Suppressor macrophage treated with lipopolysaccharide for 1 hour (primary cell): ENCODE measurements around the gene SYNGR4.
A peak's percentile ranks its signal among the peaks of the same experiment; 100 is the strongest.

Experiments
- DNase-seq, 3 donors: peaks; one replicate each; pipeline ENCODE4 v3.0.0-alpha.2; 2020 to 2022

SYNGR4 gene

DNA sequence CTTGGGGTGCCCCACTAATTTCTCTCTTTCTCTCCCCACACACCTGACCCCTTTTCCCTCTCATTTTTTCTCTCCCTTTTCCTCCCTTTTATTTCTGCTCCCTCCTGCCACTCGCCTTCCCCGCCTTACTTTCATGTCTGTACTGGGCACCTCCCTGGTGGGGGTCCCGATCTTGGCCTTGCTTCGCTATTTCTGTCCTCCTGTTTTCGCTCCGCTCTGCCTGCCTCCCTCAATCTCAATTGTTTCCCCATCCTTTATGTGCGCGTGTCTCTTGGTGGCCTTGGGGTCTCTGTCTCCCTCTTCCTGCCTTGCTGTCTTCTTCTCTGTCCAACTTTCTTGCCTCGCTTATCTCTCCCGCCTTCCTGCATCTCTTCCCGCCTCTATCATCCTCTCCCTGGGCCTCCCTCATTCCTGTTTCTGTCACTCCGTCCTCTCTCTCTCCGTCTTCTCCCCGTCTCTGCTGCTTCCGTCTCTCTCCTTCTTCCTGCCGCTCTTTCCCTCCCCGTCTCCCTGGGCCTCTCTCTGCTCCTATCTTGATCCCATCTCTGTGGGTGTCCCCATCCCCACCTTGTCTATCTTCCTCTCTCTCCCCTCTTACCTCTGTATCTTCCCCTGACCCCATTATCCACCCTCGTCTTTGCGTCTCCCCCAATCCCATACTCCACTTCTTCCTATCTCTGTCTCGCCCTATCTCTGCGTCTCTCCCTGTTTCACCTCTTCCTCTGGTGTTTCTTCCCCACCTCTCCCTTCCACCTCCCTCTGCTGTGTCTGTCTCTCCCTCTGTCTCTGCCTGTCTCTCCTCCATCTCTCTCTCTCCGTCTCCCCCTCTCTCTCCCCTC, 33.3 kb downstream of the SYNGR4 start:
- no peak for DNase-seq

DNA sequence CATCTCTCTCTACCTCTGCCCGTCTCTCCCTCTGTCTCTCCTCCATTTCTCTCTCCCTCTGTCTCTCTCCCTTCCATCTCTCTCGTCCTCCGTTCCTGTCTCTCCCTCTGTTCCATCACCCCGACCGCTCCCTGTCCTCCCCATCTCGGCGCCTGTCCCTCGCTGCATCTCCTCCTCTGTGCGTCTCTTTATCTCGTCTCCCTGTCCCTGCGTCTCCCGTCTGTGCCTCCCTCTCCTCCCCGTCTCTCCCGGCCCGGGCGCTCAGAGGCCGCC, 33.9 kb downstream of the SYNGR4 start:
- DNase-seq = no peak

DNA sequence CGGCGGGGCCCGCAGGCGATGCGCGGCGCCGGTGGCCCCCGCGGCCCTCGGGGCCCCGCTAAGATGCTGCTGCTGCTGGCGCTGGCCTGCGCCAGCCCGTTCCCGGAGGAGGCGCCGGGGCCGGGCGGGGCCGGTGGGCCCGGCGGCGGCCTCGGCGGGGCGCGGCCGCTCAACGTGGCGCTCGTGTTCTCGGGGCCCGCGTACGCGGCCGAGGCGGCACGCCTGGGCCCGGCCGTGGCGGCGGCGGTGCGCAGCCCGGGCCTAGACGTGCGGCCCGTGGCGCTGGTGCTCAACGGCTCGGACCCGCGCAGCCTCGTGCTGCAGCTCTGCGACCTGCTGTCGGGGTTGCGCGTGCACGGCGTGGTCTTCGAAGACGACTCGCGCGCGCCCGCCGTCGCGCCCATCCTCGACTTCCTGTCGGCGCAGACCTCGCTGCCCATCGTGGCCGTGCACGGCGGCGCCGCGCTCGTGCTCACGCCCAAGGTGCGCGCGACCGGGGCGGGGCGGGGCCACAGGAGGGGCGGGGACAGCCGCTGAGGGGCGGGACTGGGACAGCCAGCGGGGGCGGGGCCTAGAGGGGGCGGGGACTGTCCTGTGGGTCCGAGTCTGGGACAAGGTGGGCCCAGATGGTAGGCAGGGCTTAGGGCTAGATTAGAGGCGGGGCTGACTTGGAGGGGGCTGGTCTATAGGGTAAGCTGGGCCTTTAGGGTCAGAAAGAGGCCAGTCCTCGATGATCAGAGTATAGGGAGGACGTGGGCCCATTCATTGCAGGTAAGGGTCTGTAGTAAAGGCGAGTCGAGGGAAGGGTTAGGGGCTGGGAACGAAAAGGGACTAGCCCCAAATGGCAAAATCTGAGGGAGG, 34.4 kb downstream of the SYNGR4 start:
- peak; percentile 69 to 85 (median 70) for DNase-seq

DNA sequence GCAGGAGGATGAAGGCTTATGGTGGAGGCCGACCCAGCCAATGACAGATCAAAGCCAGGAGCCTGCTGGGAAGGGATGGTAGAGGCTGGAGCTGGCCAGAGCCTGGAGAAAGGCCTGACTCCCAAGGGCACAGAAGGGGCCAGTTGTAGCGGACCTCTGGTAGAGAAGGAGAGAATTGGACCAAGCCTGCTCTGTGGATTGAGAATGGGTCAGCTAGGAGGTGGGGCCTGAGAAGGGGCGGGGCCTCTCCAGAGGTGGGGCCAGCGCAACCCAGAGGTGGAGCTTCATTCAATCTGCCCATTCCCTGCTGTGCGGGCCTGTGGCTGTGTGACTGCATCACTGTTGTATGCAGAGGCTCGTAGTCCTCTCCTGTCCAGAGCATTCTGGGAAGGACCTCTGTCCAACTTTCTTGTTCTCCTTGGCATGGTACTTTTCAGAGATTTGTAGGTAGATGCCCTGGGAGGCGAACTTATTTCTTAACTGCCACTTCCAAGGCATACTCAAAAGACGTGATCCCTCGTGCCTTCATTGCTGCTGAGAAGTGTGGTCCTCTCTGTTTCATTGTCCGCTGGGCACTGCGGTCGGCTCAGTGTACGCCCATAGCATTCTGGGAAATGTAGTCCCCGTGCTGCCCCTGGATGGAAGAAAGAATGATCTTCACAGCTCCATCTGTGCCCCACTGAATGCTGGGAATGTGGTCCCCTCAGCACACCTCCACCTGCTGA, 36.0 kb downstream of the SYNGR4 start:
- peak in 1 of 3 donors; percentile 27 for DNase-seq

DNA sequence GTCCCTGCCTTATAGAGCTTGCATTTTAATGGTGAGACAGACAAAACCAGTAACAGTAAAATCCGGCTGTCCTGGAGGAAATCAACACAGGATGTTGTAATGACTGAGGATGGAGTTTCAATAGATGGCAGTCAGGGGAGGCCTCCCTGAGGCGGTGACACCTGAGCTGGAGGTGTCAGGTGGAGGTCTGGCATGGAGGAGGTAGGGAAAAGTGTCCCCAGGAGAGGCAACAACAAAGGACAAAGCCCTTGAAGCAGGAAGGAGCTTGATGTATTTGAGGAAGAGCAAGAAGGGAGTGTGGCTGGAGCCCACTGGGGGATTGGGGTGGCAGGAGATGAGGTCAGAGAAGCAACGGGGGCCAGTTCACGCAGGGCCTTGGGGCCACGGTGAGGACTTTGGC, 37.1 kb downstream of the SYNGR4 start:
- no peak for DNase-seq

DNA sequence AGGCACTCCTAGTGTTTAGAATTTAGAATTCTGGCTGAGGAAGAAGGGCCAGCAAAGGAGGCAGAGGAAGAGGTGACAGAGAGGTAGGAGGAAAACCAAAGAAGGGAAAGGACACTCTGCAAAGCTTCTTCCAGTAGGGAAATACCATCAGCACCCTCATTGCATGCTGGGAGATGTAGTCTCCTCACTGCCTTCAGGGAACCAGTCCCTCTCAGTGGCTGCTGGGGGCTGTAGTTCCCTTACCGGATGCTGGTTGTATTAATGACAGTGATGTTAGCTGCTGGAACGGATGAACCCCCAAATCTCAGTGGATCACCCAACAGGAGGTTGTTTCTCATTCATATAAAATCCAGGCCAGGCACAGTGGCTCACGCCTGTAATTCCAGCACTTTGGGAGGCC, 39.4 kb downstream of the SYNGR4 start:
- peak; percentile 80 to 82 (median 82) for DNase-seq

DNA sequence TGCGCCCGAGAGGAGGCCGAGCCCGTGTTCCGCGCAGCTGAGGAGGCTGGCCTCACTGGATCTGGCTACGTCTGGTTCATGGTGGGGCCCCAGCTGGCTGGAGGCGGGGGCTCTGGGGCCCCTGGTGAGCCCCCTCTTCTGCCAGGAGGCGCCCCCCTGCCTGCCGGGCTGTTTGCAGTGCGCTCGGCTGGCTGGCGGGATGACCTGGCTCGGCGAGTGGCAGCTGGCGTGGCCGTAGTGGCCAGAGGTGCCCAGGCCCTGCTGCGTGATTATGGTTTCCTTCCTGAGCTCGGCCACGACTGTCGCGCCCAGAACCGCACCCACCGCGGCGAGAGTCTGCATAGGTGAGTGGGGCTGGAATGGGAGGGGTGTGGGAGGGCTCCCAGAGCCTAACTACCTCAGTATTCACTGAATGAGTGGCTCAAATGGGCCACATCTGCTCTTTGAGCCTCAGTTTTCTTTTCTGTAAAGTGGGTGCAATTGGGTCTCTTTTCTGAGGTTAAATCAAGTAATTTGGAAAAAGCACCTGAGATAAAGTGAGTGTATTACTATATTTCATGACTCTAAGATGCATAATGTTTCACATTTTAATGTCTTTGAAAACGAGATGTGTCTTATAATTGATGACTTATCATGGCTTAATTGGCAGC, 41.0 kb downstream of the SYNGR4 start:
- DNase-seq = no peak

- no peak for DNase-seq
Measured at GRCh38 chr19:48405850-48406249, 41.7 kb downstream of the SYNGR4 start.

GRCh38 chr19:48413879-48414587, 49.9 kb downstream of the SYNGR4 start:
- DNase-seq = no peak

DNA sequence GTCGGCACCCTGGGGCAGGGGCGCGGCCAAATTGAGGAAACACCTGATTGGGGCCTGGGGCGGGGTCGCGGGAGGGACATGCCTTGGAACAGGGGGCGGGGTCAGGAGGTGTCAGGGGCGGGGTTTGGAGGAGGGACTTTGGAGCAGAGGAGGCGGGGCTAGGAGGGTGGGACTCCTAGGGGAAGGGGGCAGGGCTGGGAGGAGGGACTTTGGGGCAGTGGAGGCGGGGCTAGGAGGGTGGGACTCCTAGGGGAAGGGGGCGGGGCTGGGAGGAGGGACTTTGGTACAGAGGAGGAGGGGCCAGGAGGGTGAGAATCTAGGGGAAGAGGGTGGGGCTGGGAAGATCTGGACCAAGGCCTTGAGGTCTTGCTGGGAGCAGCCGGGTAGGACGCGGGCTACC, 51.2 kb downstream of the SYNGR4 start:
- peak; percentile 89 to 98 (median 95) for DNase-seq

GRCh38 chr19:48415806-48416221, 51.6 kb downstream of the SYNGR4 start:
- no peak for DNase-seq

GRCh38 chr19:48417421-48417820, 53.3 kb downstream of the SYNGR4 start:
- DNase-seq = no peak

- peak; percentile 43 to 52 (median 44) for DNase-seq
Measured at GRCh38 chr19:48418317-48419064, 54.3 kb downstream of the SYNGR4 start.

DNA sequence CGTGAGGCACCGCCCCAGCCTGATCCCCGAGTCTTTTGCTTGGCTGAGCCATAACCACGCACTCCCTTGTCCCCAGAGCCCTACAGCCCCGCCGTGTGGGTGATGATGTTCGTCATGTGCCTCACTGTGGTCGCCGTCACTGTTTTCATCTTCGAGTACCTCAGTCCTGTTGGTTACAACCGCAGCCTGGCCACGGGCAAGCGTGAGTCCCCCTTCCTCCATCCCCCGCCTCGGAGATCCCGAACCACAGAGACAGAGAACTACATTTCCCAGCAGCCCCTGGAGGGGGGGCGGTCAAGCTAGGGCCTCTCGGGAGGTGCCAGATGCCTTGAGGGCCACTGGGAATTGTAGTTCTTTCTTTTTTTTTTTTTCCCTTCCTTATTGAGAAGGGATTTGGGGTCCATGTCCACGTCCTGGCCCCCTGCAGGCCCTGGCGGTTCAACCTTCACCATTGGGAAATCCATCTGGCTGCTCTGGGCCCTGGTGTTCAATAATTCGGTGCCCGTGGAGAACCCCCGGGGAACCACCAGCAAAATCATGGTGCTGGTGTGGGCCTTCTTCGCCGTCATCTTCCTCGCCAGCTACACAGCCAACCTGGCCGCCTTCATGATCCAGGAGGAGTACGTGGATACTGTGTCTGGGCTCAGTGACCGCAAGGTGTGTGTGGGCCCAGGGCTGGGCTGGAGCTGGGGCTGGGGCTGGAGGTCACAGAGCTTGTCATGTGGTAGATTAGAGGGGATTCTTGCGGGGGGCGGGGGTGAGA, 55.2 kb downstream of the SYNGR4 start:
- DNase-seq = peak; percentile 67 to 83 (median 71)

- DNase-seq = no peak
Measured at GRCh38 chr19:48421548-48421947, 57.4 kb downstream of the SYNGR4 start.

DNA sequence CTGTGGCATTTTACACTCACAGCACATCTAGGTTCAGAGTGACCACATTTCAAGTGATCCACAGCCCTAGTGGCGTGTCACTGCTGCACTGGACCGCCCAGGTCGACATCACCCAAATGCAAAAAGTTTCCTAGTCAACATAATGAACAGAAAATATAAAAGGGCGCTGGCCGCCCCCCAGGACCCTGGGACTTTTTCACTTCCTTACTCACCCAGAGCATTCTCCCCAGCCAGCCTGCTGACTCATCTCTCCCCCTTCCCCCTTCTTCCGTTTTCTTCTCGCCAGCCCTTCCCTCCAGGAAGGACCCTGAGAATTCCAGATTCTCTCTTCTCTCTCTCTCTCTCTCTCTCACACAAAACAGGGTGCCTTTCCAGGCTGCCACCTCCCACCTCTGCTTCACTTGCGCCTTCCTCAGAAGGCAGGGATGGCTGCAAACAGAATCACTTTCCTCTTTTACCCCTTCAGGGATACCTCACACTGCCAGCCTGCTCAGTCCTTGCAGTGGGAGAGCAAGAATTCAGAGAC, 60.6 kb downstream of the SYNGR4 start:
- peak; percentile 86 to 90 (median 86) for DNase-seq
